Lung (tissue), 12 donors: ENCODE data around the gene LTBP1. TPM values are rescaled to one million over a fixed set of nuclear protein-coding genes. Genes with fewer than 3 reads are reported as not detected.

Experiments used
- ATAC-seq: fragments of 200-7000 bp; cut with Tn5 transposase; one replicate; pipeline ENCODE4 v1.9.1; 2020; ENCODE audit warnings: moderate number of reproducible peaks; ENCODE audit not compliant: insufficient read depth, low FRiP score
- DNase-seq, 3 donors: peaks; one replicate each; pipeline ENCODE4 v3.0.0-alpha.2; 2013 to 2017
- H3K27ac ChIP-seq, 2 donors: one replicate each; pipeline ENCODE4 v1.5.1; 2013; ENCODE audit warnings: mild to moderate bottlenecking in 2 of 2, moderate library complexity in 2 of 2, control low read depth in 1 of 2, inconsistent platforms in 1 of 2, low read depth in 1 of 2, low read length in 1 of 2
- H3K27me3 ChIP-seq, 3 donors: one replicate each; pipeline ENCODE4 v1.5.1; 2013; ENCODE audit warnings: low read length in 2 of 3; ENCODE audit not compliant: control insufficient read depth in 3 of 3, insufficient read depth in 3 of 3
- H3K36me3 ChIP-seq, 4 donors: one replicate each; pipeline ENCODE4 v1.5.1; 2013; ENCODE audit warnings: low read length in 4 of 4, mild to moderate bottlenecking in 1 of 4, moderate library complexity in 1 of 4; ENCODE audit not compliant: control insufficient read depth in 4 of 4, insufficient read depth in 4 of 4
- H3K4me1 ChIP-seq, 5 donors: one replicate each; pipeline ENCODE4 v1.5.1; 2013; ENCODE audit warnings: low read length in 5 of 5, mild to moderate bottlenecking in 2 of 5, moderate library complexity in 1 of 5; ENCODE audit not compliant: control insufficient read depth in 5 of 5, insufficient read depth in 5 of 5
- H3K4me3 ChIP-seq: one replicate; pipeline ENCODE4 v1.5.1; 2013; ENCODE audit warnings: mild to moderate bottlenecking, control low read depth, moderate library complexity
- H3K9ac ChIP-seq, 2 donors: one replicate each; pipeline ENCODE4 v1.5.1; 2013; ENCODE audit warnings: low read length in 2 of 2, control low read depth in 1 of 2; ENCODE audit not compliant: insufficient read depth in 1 of 2
- H3K9me3 ChIP-seq, 4 donors: one replicate each; pipeline ENCODE4 v1.5.1; 2013; ENCODE audit warnings: low read length in 3 of 4, mild to moderate bottlenecking in 1 of 4, moderate library complexity in 1 of 4; ENCODE audit not compliant: control insufficient read depth in 4 of 4, insufficient read depth in 3 of 4
- CTCF ChIP-seq: IDR thresholded peaks from 2 replicates; pipeline ENCODE4 v1.5.1; 2012; ENCODE audit warnings: mild to moderate bottlenecking; ENCODE audit errors: control extremely low read depth, extremely low read depth
- WGBS, 2 donors: extraction: QIAGEN DNeasy Blood & Tissue Kit; methylation state at CpG; one replicate each; pipeline ENCODE4 v1.1.7; 2013; 5-methylcytosine and 5-hydroxymethylcytosine counted together
- polyA plus RNA-seq, 2 donors: library from polyadenylated mRNA; stranded (reverse); fragments of 200-250 nt; gene quantifications; one replicate each; pipeline ENCODE4 v1.2.1, GENCODE V29; 2013
- total RNA-seq, 2 donors: library from RNA; depleted of rRNA in 1 of 2; stranded (reverse); fragments of >200 nt in 1 of 2; gene quantifications; one replicate each; pipeline ENCODE4 v1.2.1, GENCODE V29; 2014 to 2021
- donor health status: control.
- donor health status: control.
- donor health status: Bipolar disorder and iron deficiency.
- donor health status: healthy.
- donor health status: DM: yes; HTN: yes; CAD: no.

The LTBP1 gene
- total and polyA plus RNA-seq, 4 donors: 8.8 to 57.4 (median 28.6) TPM

- peaks cover 0 to 4% (median 2%) of the 10 kb centered on the region in 5 donors for H3K4me1 ChIP-seq
- H3K4me3 ChIP-seq: no peak overlapping the region
- peaks cover 0 to 1% (median 0%) of the 10 kb centered on the region in 4 donors for H3K9me3 ChIP-seq
- H3K36me3 ChIP-seq: peaks cover under 1 to 9% (median 4%) of the 10 kb centered on the region in 4 donors
- TF ChIP-seq CTCF: no peak
- 79% methylated on average over 4 of the region's 4 CpGs for WGBS, 2 donors
- H3K27ac ChIP-seq: no peak overlapping the region
- ATAC-seq (no peak), DNase-seq (no peak)
- H3K27me3 ChIP-seq: no peaks in the 10 kb centered on the region
- no peak overlapping the region for H3K9ac ChIP-seq
These were observed 325.2 kb downstream of the LTBP1 start for GRCh38 chr2:33272001-33272400.

- H3K27ac ChIP-seq: no peak overlapping the region
- H3K9me3 ChIP-seq: no peaks in the 10 kb centered on the region
- 90 to 96% methylated on average over 1 of the region's 1 CpG for WGBS, 2 donors
- DNase-seq: no peak
- H3K4me3 ChIP-seq: no peak overlapping the region
- ATAC-seq: no peak
- no peaks in the 10 kb centered on the region for H3K27me3 ChIP-seq
- no peak for TF ChIP-seq CTCF
- peaks cover 0 to 9% (median 4%) of the 10 kb centered on the region in 4 donors for H3K36me3 ChIP-seq
- no peak overlapping the region for H3K9ac ChIP-seq
- peaks cover 0 to 5% (median 0%) of the 10 kb centered on the region in 5 donors for H3K4me1 ChIP-seq
These were observed 326.7 kb downstream of the LTBP1 start for GRCh38 chr2:33273479-33273878.

GRCh38 chr2:33274524-33274923, 327.8 kb downstream of the LTBP1 start:
- Histone ChIP-seq H3K27ac (no peak overlapping the region), H3K9me3 (no peaks in the 10 kb centered on the region), H3K36me3 (peaks cover 0 to 9% (median 4%) of the 10 kb centered on the region in 4 donors), H3K9ac (no peak overlapping the region), H3K27me3 (no peaks in the 10 kb centered on the region), H3K4me3 (no peak overlapping the region), H3K4me1 (peaks cover 0 to 5% (median 0%) of the 10 kb centered on the region in 5 donors)
- 94 to 96% methylated on average over 5 of the region's 5 CpGs for WGBS, 2 donors
- TF ChIP-seq CTCF: no peak
- ATAC-seq (no peak), DNase-seq (no peak)
